GM19463 (cell line): ENCODE data around the gene DARS1.
"Not testable (repeated sequence)": the region's sequence is repeated elsewhere in the genome, so short reads cannot be mapped to it uniquely, and the experiment has no call there.

Experiments used
- ATAC-seq: cut with Tn5 transposase; IDR thresholded peaks from one replicate; pipeline ENCODE4 v1.9.1; 2021; ENCODE audit warnings: mild to moderate bottlenecking, moderate library complexity; ENCODE audit not compliant: unreplicated experiment

The DARS1 gene

GRCh38 chr2:135893374-135893794, 92.0 kb downstream of the DARS1 start:
- ATAC-seq = no peak

DNA sequence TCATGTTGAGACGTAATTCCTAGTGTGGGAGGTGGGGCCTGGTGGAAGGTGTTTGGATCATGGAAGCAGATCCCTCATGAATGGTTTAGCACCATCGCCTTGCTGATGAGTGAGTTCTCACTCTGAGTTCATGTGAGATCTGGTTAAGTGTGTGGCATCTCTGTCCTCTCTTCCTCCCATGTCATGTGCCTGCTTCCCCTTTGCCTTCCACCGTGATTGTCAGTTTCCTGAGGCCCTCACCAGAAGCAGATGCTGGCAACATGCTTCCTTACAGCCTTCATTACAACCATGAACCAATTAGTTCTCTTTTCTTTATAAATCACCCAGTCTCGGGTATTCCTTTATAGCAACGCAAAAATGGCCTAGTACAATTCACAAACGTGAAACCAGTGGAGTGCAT, 94.6 kb downstream of the DARS1 start:
- ATAC-seq = no peak

GRCh38 chr2:135890149-135890548, 95.3 kb downstream of the DARS1 start:
- no peak for ATAC-seq

DNA sequence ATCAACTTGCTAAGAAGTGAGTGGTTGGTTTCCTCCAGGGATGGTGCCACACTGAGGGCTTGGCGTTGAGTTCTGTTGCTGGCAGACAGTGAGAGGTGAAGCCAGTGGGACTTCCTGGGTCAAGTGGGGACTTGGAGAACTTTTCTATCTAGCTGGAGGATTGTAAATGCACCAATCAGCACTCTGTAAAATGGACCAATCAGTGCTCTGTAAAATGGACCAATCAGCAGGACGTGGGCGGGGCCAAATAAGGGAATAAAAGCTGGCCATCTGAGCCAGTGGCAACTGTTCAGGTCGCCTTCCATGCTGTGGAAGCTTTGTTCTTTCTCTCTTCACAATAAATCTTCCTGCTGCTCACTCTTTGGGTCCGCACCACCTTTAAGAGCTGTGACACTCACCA, 96.8 kb downstream of the DARS1 start:
- ATAC-seq = not testable (repeated sequence)

DNA sequence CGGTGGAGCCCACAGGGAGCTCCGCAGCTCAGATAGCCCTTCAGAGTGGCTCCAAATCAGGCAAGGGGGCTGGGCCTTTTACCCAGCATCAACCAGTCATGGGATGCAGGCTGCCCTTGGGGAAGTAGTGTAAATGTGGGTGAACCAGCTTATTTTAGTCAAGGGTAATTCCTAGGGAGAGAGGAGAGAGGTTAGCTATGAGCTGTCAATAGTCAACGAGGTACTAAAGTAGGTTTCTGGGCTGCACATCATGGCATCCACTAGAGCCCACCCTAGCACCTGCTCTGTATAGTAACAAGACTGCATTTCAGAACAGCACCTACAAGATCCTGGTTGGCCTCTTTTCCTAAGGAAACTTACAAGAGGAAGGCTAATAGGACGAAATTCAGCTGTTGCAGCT, 99.7 kb downstream of the DARS1 start:
- ATAC-seq = no peak

DNA sequence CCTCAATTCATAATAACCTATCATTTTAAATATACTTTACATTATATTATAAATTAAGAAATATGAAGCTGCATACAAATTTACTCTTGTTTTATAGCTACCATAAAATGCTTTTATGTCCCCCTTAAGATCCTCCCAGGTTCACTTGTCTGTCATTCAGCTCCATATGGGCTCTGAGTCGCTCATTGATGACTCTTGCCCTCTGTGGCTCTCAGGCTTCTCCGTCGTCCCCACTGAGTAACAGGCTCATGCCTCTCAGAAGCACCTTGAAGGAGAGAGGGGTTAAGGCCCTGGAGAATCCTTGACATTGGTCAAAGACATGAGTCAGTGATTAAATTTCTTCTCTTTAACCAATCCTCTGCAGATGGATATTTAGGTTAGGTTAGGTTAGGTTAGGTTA, 103.0 kb downstream of the DARS1 start:
- ATAC-seq = no peak

DNA sequence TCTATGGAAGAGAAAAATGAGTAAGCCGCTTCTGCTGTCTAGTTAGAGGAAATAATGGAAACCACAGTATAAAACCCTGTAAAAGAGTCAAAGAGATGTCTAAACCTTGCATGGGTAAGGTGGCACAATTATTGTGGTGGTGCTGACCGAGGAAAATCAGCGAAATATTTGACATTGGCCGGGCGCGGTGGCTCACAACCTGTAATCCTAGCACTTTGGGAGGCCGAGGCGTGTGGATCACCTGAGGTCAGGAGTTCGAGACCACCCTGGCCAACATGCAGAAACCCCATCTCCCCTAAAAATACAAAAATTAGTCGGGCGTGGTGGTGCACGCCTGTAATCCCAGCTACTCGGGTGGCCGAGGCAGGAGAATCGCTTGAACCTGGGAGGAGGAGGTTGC, 108.7 kb downstream of the DARS1 start:
- not testable (repeated sequence) for ATAC-seq

- peak; percentile 89 for ATAC-seq
Observed at GRCh38 chr2:135876066-135876711, 109.2 kb downstream of the DARS1 start, which contains the start of gene MCM6. TSS of gene MCM6 (minus strand) at chr2:135876443. CDS start at chr2:135876365, 78 bp downstream.

DNA sequence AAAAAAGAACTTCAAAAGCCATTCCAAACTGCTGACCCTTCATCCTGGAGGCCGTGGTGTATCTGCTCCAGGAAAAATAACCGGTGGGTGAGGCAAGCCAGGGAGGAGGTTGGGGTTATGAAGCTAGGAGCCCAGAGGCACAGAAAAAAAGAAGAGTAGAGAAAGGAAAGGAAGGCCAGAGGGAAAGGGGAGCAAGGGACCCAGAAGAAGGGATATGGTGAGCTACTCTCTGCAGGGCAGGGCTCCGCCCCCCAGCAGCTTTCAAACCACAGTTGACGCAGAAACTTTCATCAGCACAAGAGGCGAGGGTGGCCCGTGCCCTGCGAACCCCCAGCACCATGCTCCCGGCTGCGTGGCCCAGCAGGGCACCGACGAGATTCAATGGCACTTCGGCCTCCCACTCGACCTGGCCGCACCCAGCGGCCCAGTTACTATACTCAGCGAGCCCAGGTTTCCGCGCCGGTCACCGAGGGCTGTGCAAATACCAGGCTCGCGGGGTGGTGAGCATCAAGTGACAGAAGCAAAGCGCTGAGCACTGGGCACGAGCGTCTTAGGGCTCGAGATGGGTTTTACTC, 109.8 kb downstream of the DARS1 start:
- ATAC-seq = peak; percentile 60

DNA sequence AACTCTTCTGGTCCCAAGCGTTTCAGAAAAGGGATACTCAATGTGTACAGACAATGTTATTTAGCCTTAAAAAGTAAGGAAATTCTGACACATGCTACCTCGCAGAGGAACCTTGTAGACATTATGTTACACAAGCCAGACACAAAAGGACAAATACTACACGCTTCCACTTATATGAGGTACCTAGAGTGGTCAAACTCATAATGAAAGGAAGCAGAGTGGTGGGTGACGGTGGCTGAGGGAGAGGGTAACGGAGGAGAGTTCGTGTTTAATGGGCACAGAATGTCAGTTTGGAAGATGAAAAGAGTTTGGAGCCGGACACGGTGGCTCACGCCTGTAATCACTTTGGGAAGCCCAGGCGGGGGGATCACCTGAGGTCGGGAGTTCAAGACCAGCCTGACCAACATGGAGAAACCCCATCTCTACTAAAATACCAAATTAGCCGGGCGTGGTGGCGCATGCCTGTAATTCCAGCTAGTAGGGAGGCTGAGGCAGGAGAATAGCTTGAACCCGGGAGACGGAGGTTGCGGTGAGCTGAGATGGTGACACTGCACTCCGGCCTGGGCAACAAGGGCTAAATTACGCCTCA, 110.6 kb downstream of the DARS1 start:
- no peak for ATAC-seq

GRCh38 chr2:135870571-135870970, 114.9 kb downstream of the DARS1 start:
- ATAC-seq = no peak

DNA sequence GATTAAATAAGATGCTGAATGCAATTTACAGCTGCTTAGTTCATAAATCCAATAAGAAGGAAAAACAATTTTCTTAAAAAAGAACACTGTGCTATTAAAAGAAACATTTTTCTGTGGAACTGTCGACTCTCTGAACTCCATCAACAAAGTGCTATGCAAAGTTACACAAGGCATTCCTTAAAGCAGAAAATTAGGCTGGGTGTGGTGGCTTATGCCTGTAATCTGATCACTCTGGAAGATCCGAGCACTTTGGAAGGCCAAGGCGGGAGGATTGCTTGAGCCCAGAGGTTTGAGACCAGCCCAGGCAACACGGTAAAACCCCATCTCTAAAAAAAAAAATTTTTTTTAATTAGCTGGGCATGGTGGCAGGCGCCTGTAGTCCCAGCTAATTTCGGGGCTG, 122.2 kb downstream of the DARS1 start:
- no peak for ATAC-seq

- ATAC-seq = no peak
Observed at GRCh38 chr2:135862718-135863117, 122.7 kb downstream of the DARS1 start.
